WTC11 (cell line): Measurements from ENCODE around the gene SMYD3. TPM values are rescaled to one million over a fixed set of nuclear protein-coding genes. Genes with fewer than 3 reads are reported as not detected.

Experiments used
- ATAC-seq: fragments of 200-7000 bp; cut with Tn5 transposase; 2 replicates; pipeline ENCODE4 v1.10.0; 2021; ENCODE audit warnings: mild to moderate bottlenecking, moderate library complexity
- CTCF ChIA-PET: fragments of 300-600 bp; sonication (Branson Sonifier 250); formaldehyde crosslinking; loops from one replicate; lab custom pipeline; 2021; ENCODE audit warnings: antibody characterized with exemption; lab: Charles Lee
- POLR2A ChIA-PET: fragments of 350-600 bp; sonication (Branson Sonifier 250); formaldehyde crosslinking; loops from one replicate; lab custom pipeline; 2021; ENCODE audit warnings: antibody characterized with exemption; lab: Charles Lee
- DNase-seq: peaks from one replicate; pipeline ENCODE4 v3.0.0; 2021; ENCODE audit warnings: low spot score
- H3K27ac Mint-ChIP-seq: 2 replicates; pipeline ENCODE4 v1.8.0; 2021; ENCODE audit warnings: mixed read lengths
- H3K27me3 Mint-ChIP-seq: 2 replicates; pipeline ENCODE4 v1.8.0; 2021; ENCODE audit warnings: low read depth, mild to moderate bottlenecking, moderate library complexity, mixed read lengths
- H3K36me3 Mint-ChIP-seq: 2 replicates; pipeline ENCODE4 v1.8.0; 2021; ENCODE audit warnings: mixed read lengths
- H3K4me1 Mint-ChIP-seq: 2 replicates; pipeline ENCODE4 v1.8.0; 2022; ENCODE audit warnings: mixed read lengths
- H3K4me3 Mint-ChIP-seq: 2 replicates; pipeline ENCODE4 v1.8.0; 2021; ENCODE audit warnings: mild to moderate bottlenecking, moderate library complexity, mixed read lengths
- H3K9me3 Mint-ChIP-seq: 2 replicates; pipeline ENCODE4 v1.8.0; 2021; ENCODE audit warnings: mixed read lengths
- ARID4B ChIP-seq: sonication (generic); formaldehyde crosslinking; IDR thresholded peaks from 2 replicates; pipeline ENCODE4 v1.8.0; 2023; ENCODE audit warnings: missing genetic modification reagents, mild to moderate bottlenecking, borderline replicate concordance
- ATF6 ChIP-seq: sonication (generic); formaldehyde crosslinking; IDR thresholded peaks from 2 replicates; pipeline ENCODE4 v1.8.1; 2023; ENCODE audit warnings: mild to moderate bottlenecking, missing genetic modification reagents
- CTCF ChIP-seq: fragments of 200-600 bp; IDR thresholded peaks from 2 replicates; pipeline ENCODE4 v1.8.0; 2022; ENCODE audit warnings: antibody characterized with exemption
- ELF4 ChIP-seq: sonication (generic); formaldehyde crosslinking; IDR thresholded peaks from 2 replicates; pipeline ENCODE4 v1.8.1; 2022; ENCODE audit warnings: low read depth, mild to moderate bottlenecking, moderate library complexity, missing genetic modification reagents
- NFATC4 ChIP-seq: fragments of 250-450 bp; sonication (Bioruptor Pico); IDR thresholded peaks from 2 replicates; pipeline ENCODE4 v1.9.0; 2021; ENCODE audit warnings: mild to moderate bottlenecking
- SMAD3 ChIP-seq: sonication (generic); formaldehyde crosslinking; IDR thresholded peaks from 2 replicates; pipeline ENCODE4 v1.8.0; 2022; ENCODE audit warnings: missing genetic modification reagents, mild to moderate bottlenecking, borderline replicate concordance
- ZNF121 ChIP-seq: sonication (generic); formaldehyde crosslinking; IDR thresholded peaks from 2 replicates; pipeline ENCODE4 v1.8.0; 2023; ENCODE audit warnings: missing genetic modification reagents
- ZNF219 ChIP-seq: sonication (generic); formaldehyde crosslinking; IDR thresholded peaks from 2 replicates; pipeline ENCODE4 v1.8.0; 2023; ENCODE audit warnings: missing genetic modification reagents, mild to moderate bottlenecking, borderline replicate concordance
- ZNF281 ChIP-seq: sonication (generic); formaldehyde crosslinking; IDR thresholded peaks from 2 replicates; pipeline ENCODE4 v1.8.0; 2023; ENCODE audit warnings: mild to moderate bottlenecking, missing genetic modification reagents
- ZNF416 ChIP-seq: fragments of 250-450 bp; sonication (Bioruptor Pico); IDR thresholded peaks from 2 replicates; pipeline ENCODE4 v1.9.0; 2021; ENCODE audit warnings: mild to moderate bottlenecking, inconsistent platforms
- total RNA-seq: library from RNA; stranded (reverse); gene quantifications from 3 replicates; pipeline ENCODE4 v1.2.3, GENCODE V29; 2021
- TF ChIP-seq, protein P1 (sequence below): sonication (generic); formaldehyde crosslinking; IDR thresholded peaks from 2 replicates; pipeline ENCODE4 v1.8.1; 2023; ENCODE audit warnings: mild to moderate bottlenecking, missing genetic modification reagents, borderline replicate concordance
- TF ChIP-seq, protein P2 (sequence below): fragments of 250-450 bp; sonication (Bioruptor Pico); IDR thresholded peaks from 2 replicates; pipeline ENCODE4 v2.1.2; 2022; ENCODE audit warnings: mild to moderate bottlenecking, moderate library complexity
- TF ChIP-seq, protein P3 (sequence below): sonication (generic); formaldehyde crosslinking; IDR thresholded peaks from 2 replicates; pipeline ENCODE4 v1.8.1; 2022; ENCODE audit warnings: low read depth, mild to moderate bottlenecking, moderate library complexity, missing genetic modification reagents, borderline replicate concordance
- TF ChIP-seq, protein P4 (sequence below): sonication (generic); formaldehyde crosslinking; IDR thresholded peaks from 2 replicates; pipeline ENCODE4 v1.8.0; 2022; ENCODE audit warnings: missing genetic modification reagents

The SMYD3 gene
- total RNA-seq, 1 experiment from 2014 or later = 21.4 TPM

DNA sequence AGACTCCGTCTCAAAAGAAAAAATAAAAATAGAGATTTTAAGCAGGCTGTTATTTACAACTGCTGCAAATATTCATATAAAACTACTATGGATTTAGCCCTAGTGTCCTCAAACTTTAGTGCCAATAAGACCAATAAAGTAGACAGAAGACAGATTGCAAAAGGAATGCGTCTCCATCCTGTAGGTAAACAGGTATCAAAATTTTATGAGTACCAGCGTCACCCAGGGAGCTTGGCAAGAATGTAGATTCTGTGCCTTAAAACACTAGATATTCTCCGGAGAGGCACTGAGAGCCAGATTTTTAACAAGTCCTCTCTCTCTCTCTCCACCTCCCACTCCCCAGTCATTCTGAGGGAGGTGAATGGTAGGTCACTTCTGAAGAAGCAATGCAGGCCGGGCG is 18.4 kb downstream of the SMYD3 start:
- ChIA-PET POLR2A (no interaction called here), CTCF (interaction anchor here (1.9 kb wide), 1 partner anchor 9 kb away, joined by 5 read pairs; no protein-coding TSS in a partner anchor)
- no peaks in the 10 kb centered on the region for H3K9me3 Mint-ChIP-seq
- H3K4me1 Mint-ChIP-seq = peaks cover 8% of the 10 kb centered on the region
- DNase-seq (no peak), ATAC-seq (no peak)
- H3K27me3 Mint-ChIP-seq = no peaks in the 10 kb centered on the region
- no peak overlapping the region for H3K4me3 Mint-ChIP-seq
- H3K36me3 Mint-ChIP-seq = no peaks in the 10 kb centered on the region; the same call in 1 of the 2 replicates
- no peak overlapping the region for H3K27ac Mint-ChIP-seq
- no peak for TF ChIP-seq ELF4 (CRISPR knock-in tag)
- no peak for TF ChIP-seq NFATC4 (CRISPR knock-in tag)
- no peak for TF ChIP-seq ZNF219 (CRISPR knock-in tag)
- no peak for TF ChIP-seq ARID4B (CRISPR knock-in tag)
- TF ChIP-seq CTCF = no peak
- no peak for TF ChIP-seq ZNF416 (CRISPR knock-in tag)
- no peak for TF ChIP-seq ZNF281 (CRISPR knock-in tag)
- TF ChIP-seq, protein P1, sequence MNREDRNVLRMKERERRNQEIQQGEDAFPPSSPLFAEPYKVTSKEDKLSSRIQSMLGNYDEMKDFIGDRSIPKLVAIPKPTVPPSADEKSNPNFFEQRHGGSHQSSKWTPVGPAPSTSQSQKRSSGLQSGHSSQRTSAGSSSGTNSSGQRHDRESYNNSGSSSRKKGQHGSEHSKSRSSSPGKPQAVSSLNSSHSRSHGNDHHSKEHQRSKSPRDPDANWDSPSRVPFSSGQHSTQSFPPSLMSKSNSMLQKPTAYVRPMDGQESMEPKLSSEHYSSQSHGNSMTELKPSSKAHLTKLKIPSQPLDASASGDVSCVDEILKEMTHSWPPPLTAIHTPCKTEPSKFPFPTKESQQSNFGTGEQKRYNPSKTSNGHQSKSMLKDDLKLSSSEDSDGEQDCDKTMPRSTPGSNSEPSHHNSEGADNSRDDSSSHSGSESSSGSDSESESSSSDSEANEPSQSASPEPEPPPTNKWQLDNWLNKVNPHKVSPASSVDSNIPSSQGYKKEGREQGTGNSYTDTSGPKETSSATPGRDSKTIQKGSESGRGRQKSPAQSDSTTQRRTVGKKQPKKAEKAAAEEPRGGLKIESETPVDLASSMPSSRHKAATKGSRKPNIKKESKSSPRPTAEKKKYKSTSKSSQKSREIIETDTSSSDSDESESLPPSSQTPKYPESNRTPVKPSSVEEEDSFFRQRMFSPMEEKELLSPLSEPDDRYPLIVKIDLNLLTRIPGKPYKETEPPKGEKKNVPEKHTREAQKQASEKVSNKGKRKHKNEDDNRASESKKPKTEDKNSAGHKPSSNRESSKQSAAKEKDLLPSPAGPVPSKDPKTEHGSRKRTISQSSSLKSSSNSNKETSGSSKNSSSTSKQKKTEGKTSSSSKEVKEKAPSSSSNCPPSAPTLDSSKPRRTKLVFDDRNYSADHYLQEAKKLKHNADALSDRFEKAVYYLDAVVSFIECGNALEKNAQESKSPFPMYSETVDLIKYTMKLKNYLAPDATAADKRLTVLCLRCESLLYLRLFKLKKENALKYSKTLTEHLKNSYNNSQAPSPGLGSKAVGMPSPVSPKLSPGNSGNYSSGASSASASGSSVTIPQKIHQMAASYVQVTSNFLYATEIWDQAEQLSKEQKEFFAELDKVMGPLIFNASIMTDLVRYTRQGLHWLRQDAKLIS = no peak
- no peak for TF ChIP-seq SMAD3 (CRISPR knock-in tag)
- no peak for TF ChIP-seq ZNF121 (CRISPR knock-in tag)
- TF ChIP-seq, protein P2, sequence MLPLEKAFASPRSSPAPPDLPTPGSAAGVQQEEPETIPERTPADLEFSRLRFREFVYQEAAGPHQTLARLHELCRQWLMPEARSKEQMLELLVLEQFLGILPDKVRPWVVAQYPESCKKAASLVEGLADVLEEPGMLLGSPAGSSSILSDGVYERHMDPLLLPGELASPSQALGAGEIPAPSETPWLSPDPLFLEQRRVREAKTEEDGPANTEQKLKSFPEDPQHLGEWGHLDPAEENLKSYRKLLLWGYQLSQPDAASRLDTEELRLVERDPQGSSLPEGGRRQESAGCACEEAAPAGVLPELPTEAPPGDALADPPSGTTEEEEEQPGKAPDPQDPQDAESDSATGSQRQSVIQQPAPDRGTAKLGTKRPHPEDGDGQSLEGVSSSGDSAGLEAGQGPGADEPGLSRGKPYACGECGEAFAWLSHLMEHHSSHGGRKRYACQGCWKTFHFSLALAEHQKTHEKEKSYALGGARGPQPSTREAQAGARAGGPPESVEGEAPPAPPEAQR (CRISPR knock-in tag) = no peak
- no peak for TF ChIP-seq ATF6 (CRISPR knock-in tag)
- TF ChIP-seq, protein P3, sequence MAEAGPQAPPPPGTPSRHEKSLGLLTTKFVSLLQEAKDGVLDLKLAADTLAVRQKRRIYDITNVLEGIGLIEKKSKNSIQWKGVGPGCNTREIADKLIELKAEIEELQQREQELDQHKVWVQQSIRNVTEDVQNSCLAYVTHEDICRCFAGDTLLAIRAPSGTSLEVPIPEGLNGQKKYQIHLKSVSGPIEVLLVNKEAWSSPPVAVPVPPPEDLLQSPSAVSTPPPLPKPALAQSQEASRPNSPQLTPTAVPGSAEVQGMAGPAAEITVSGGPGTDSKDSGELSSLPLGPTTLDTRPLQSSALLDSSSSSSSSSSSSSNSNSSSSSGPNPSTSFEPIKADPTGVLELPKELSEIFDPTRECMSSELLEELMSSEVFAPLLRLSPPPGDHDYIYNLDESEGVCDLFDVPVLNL (CRISPR knock-in tag) = no peak
- TF ChIP-seq, protein P4, sequence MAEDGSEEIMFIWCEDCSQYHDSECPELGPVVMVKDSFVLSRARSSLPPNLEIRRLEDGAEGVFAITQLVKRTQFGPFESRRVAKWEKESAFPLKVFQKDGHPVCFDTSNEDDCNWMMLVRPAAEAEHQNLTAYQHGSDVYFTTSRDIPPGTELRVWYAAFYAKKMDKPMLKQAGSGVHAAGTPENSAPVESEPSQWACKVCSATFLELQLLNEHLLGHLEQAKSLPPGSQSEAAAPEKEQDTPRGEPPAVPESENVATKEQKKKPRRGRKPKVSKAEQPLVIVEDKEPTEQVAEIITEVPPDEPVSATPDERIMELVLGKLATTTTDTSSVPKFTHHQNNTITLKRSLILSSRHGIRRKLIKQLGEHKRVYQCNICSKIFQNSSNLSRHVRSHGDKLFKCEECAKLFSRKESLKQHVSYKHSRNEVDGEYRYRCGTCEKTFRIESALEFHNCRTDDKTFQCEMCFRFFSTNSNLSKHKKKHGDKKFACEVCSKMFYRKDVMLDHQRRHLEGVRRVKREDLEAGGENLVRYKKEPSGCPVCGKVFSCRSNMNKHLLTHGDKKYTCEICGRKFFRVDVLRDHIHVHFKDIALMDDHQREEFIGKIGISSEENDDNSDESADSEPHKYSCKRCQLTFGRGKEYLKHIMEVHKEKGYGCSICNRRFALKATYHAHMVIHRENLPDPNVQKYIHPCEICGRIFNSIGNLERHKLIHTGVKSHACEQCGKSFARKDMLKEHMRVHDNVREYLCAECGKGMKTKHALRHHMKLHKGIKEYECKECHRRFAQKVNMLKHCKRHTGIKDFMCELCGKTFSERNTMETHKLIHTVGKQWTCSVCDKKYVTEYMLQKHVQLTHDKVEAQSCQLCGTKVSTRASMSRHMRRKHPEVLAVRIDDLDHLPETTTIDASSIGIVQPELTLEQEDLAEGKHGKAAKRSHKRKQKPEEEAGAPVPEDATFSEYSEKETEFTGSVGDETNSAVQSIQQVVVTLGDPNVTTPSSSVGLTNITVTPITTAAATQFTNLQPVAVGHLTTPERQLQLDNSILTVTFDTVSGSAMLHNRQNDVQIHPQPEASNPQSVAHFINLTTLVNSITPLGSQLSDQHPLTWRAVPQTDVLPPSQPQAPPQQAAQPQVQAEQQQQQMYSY (CRISPR knock-in tag) = no peak
